SW480 (cell line): ENCODE results near the gene RAD51AP2.
A peak's percentile ranks its signal among the peaks of the same experiment; 100 is the strongest.
"Not testable (repeated sequence)": the region's sequence is repeated elsewhere in the genome, so short reads cannot be mapped to it uniquely, and the experiment has no call there.

Experiments
- DNase-seq: peaks from one replicate; pipeline ENCODE4 v3.0.0-alpha.2; 2016; ENCODE audit warnings: low spot score

The RAD51AP2 gene

GRCh38 chr2:17538022-17538843 lies 20.0 kb upstream of the RAD51AP2 start:
- DNase-seq = peak; percentile 60

- DNase-seq = no peak
Measured at GRCh38 chr2:17536416-17536815, 18.2 kb upstream of the RAD51AP2 start.

GRCh38 chr2:17533546-17533945 lies 15.3 kb upstream of the RAD51AP2 start:
- DNase-seq = no peak

- DNase-seq = no peak
Measured at GRCh38 chr2:17529771-17530170, 11.5 kb upstream of the RAD51AP2 start.

GRCh38 chr2:17522303-17522702 lies 4.1 kb upstream of the RAD51AP2 start:
- no peak for DNase-seq

GRCh38 chr2:17521621-17522020 lies 3.4 kb upstream of the RAD51AP2 start:
- DNase-seq = no peak

GRCh38 chr2:17520761-17521160 lies 2.5 kb upstream of the RAD51AP2 start:
- no peak for DNase-seq

- no peak for DNase-seq
Measured at GRCh38 chr2:17519486-17519885, 1.2 kb upstream of the RAD51AP2 start.

GRCh38 chr2:17517481-17518211 lies 594 bp downstream of the RAD51AP2 start:
- peak; percentile 43 for DNase-seq

GRCh38 chr2:17515652-17516051 lies 2.6 kb downstream of the RAD51AP2 start:
- DNase-seq = no peak

- peak; percentile 60 for DNase-seq
Measured at GRCh38 chr2:17506736-17507616, 11.3 kb downstream of the RAD51AP2 start.

- no peak for DNase-seq
Measured at GRCh38 chr2:17497718-17498117, 20.5 kb downstream of the RAD51AP2 start.

GRCh38 chr2:17495590-17495989 lies 22.6 kb downstream of the RAD51AP2 start:
- DNase-seq = no peak

GRCh38 chr2:17490165-17490564 lies 28.1 kb downstream of the RAD51AP2 start:
- DNase-seq = not testable (repeated sequence)

GRCh38 chr2:17488610-17489009 lies 29.6 kb downstream of the RAD51AP2 start:
- DNase-seq = not testable (repeated sequence)

- DNase-seq = no peak
Measured at GRCh38 chr2:17483496-17483895, 34.7 kb downstream of the RAD51AP2 start.

GRCh38 chr2:17482651-17483050 lies 35.6 kb downstream of the RAD51AP2 start:
- no peak for DNase-seq

GRCh38 chr2:17479875-17480274 lies 38.4 kb downstream of the RAD51AP2 start:
- DNase-seq = no peak

GRCh38 chr2:17476830-17477229 lies 41.4 kb downstream of the RAD51AP2 start:
- DNase-seq = no peak

GRCh38 chr2:17476064-17476463 lies 42.2 kb downstream of the RAD51AP2 start:
- DNase-seq = no peak

- no peak for DNase-seq
Measured at GRCh38 chr2:17475286-17475685, 43.0 kb downstream of the RAD51AP2 start.

GRCh38 chr2:17471979-17472378 lies 46.3 kb downstream of the RAD51AP2 start:
- no peak for DNase-seq
